Measurements from ENCODE around the gene ZNF514. TPM values are rescaled to one million over a fixed set of nuclear protein-coding genes. Genes with fewer than 3 reads are reported as not detected.
"Not testable (repeated sequence)": the region's sequence is repeated elsewhere in the genome, so short reads cannot be mapped to it uniquely, and the experiment has no call there.

The ZNF514 gene
- 10 to 100 TPM; 18.3 to 42.7 (median 24.7) TPM for polyA plus RNA-seq (ENCODE audit: insufficient read length in 4 of 4)

- DNase-seq (ENCODE audit: low read depth in 4 of 4, low spot score in 3 of 4): peak in 3 of 4 donors; percentile 45 to 52 (median 48)
Measured at GRCh38 chr2:95159690-95160449, at the start of gene ZNF514. TSS of gene ZNF514 (minus strand) at chr2:95159848. CDS start at chr2:95153253, 6,595 bp downstream.

GRCh38 chr2:95208106-95208505 lies 48.5 kb upstream of the ZNF514 start:
- no peak for DNase-seq (ENCODE audit: low read depth in 4 of 4, low spot score in 3 of 4)

GRCh38 chr2:95207111-95207961 lies 47.7 kb upstream of the ZNF514 start, which contains the start of gene ZNF892:
TSS of gene ZNF892 (plus strand) at chr2:95207521. CDS start at chr2:95207816, 295 bp downstream.
- DNase-seq (ENCODE audit: low read depth in 4 of 4, low spot score in 3 of 4): peak; percentile 74 to 86 (median 80)

- no peak for DNase-seq (ENCODE audit: low read depth in 4 of 4, low spot score in 3 of 4)
Measured at GRCh38 chr2:95206096-95206495, 46.4 kb upstream of the ZNF514 start.

- DNase-seq (ENCODE audit: low read depth in 4 of 4, low spot score in 3 of 4): no peak
Measured at GRCh38 chr2:95204396-95204795, 44.7 kb upstream of the ZNF514 start.

GRCh38 chr2:95203911-95204310 lies 44.3 kb upstream of the ZNF514 start:
- DNase-seq (ENCODE audit: low read depth in 4 of 4, low spot score in 3 of 4): no peak

- DNase-seq (ENCODE audit: low read depth in 4 of 4, low spot score in 3 of 4): not testable (repeated sequence)
Measured at GRCh38 chr2:95192956-95193355, 33.3 kb upstream of the ZNF514 start.

- no peak for DNase-seq (ENCODE audit: low read depth in 4 of 4, low spot score in 3 of 4)
Measured at GRCh38 chr2:95185973-95186372, 26.3 kb upstream of the ZNF514 start.

GRCh38 chr2:95185197-95185596 lies 25.5 kb upstream of the ZNF514 start:
- no peak for DNase-seq (ENCODE audit: low read depth in 4 of 4, low spot score in 3 of 4)

GRCh38 chr2:95181774-95182173 lies 22.1 kb upstream of the ZNF514 start:
- no peak for DNase-seq (ENCODE audit: low read depth in 4 of 4, low spot score in 3 of 4)

GRCh38 chr2:95179451-95179850 lies 19.8 kb upstream of the ZNF514 start:
- DNase-seq (ENCODE audit: low read depth in 4 of 4, low spot score in 3 of 4): no peak

GRCh38 chr2:95174031-95174542 lies 14.4 kb upstream of the ZNF514 start:
- DNase-seq (ENCODE audit: low read depth in 4 of 4, low spot score in 3 of 4): no peak

- DNase-seq (ENCODE audit: low read depth in 4 of 4, low spot score in 3 of 4): no peak
Measured at GRCh38 chr2:95171902-95172301, 12.3 kb upstream of the ZNF514 start.

GRCh38 chr2:95166065-95166763 lies 6.6 kb upstream of the ZNF514 start:
- DNase-seq (ENCODE audit: low read depth in 4 of 4, low spot score in 3 of 4): no peak

GRCh38 chr2:95165371-95166064 lies 5.9 kb upstream of the ZNF514 start, which contains the start of gene ZNF2:
TSS of gene ZNF2 (plus strand) at chr2:95165809. CDS start at chr2:95176227, 10,418 bp downstream.
- peak; percentile 96 to 98 (median 98) for DNase-seq (ENCODE audit: low read depth in 4 of 4, low spot score in 3 of 4)

GRCh38 chr2:95165030-95165370 lies 5.4 kb upstream of the ZNF514 start:
- no peak for DNase-seq (ENCODE audit: low read depth in 4 of 4, low spot score in 3 of 4)

- DNase-seq (ENCODE audit: low read depth in 4 of 4, low spot score in 3 of 4): peak in 1 of 4 donors; percentile 12
Measured at GRCh38 chr2:95158891-95159619, 593 bp downstream of the ZNF514 start.

- no peak for DNase-seq (ENCODE audit: low read depth in 4 of 4, low spot score in 3 of 4)
Measured at GRCh38 chr2:95158441-95158840, 1.2 kb downstream of the ZNF514 start.

- no peak for DNase-seq (ENCODE audit: low read depth in 4 of 4, low spot score in 3 of 4)
Measured at GRCh38 chr2:95149397-95149984, 10.2 kb downstream of the ZNF514 start.
